HG02840 (cell line): ENCODE measurements around the gene TBXAS1.

Experiments used
- ATAC-seq: cut with Tn5 transposase; IDR thresholded peaks from one replicate; pipeline ENCODE4 v1.9.1; 2021; ENCODE audit warnings: mild to moderate bottlenecking, moderate library complexity, moderate number of reproducible peaks; ENCODE audit not compliant: unreplicated experiment, low FRiP score

Gene TBXAS1

GRCh38 chr7:139940866-139941265 lies 111.8 kb downstream of the TBXAS1 start:
- ATAC-seq: no peak

GRCh38 chr7:139941421-139941820 lies 112.4 kb downstream of the TBXAS1 start:
- ATAC-seq: no peak

- no peak for ATAC-seq
Observed at GRCh38 chr7:139941866-139942265, 112.8 kb downstream of the TBXAS1 start.

- no peak for ATAC-seq
Observed at GRCh38 chr7:139942636-139943035, 113.6 kb downstream of the TBXAS1 start.

GRCh38 chr7:139943401-139943800 lies 114.3 kb downstream of the TBXAS1 start:
- no peak for ATAC-seq

- no peak for ATAC-seq
Observed at GRCh38 chr7:139944248-139944647, 115.2 kb downstream of the TBXAS1 start.

GRCh38 chr7:139946533-139946932 lies 117.5 kb downstream of the TBXAS1 start:
- no peak for ATAC-seq

GRCh38 chr7:139947021-139947420 lies 118.0 kb downstream of the TBXAS1 start:
- no peak for ATAC-seq

- ATAC-seq: no peak
Observed at GRCh38 chr7:139948167-139948566, 119.1 kb downstream of the TBXAS1 start.

- ATAC-seq: no peak
Observed at GRCh38 chr7:139948587-139949335, 119.7 kb downstream of the TBXAS1 start.

GRCh38 chr7:139949629-139950028 lies 120.6 kb downstream of the TBXAS1 start:
- no peak for ATAC-seq

- ATAC-seq: no peak
Observed at GRCh38 chr7:139950881-139951525, 121.9 kb downstream of the TBXAS1 start.

- ATAC-seq: no peak
Observed at GRCh38 chr7:139953229-139953628, 124.2 kb downstream of the TBXAS1 start.

GRCh38 chr7:139955109-139955820 lies 126.2 kb downstream of the TBXAS1 start:
- ATAC-seq: no peak

- ATAC-seq: no peak
Observed at GRCh38 chr7:139958599-139959284, 129.7 kb downstream of the TBXAS1 start.

GRCh38 chr7:139959285-139959628 lies 130.2 kb downstream of the TBXAS1 start:
- ATAC-seq: no peak

GRCh38 chr7:139959718-139960117 lies 130.7 kb downstream of the TBXAS1 start:
- ATAC-seq: no peak

- no peak for ATAC-seq
Observed at GRCh38 chr7:139960157-139960556, 131.1 kb downstream of the TBXAS1 start.

- ATAC-seq: no peak
Observed at GRCh38 chr7:139965942-139966628, 137.0 kb downstream of the TBXAS1 start.

- no peak for ATAC-seq
Observed at GRCh38 chr7:139966949-139967348, 137.9 kb downstream of the TBXAS1 start.
